Memory B cell (primary cell): Measurements from ENCODE around the gene ZXDB.
"Not testable (repeated sequence)": the region's sequence is repeated elsewhere in the genome, so short reads cannot be mapped to it uniquely, and the experiment has no call there.

Source experiments
- ATAC-seq: fragments of 150-1000 bp; cut with Tn5 transposase; 2 replicates; pipeline ENCODE4 v1.10.0; 2021; ENCODE audit warnings: low read depth, mild to moderate bottlenecking, moderate library complexity
- DNase-seq, 2 donors: peaks; one replicate each; pipeline ENCODE4 v3.0.0; 2022; ENCODE audit warnings: low spot score in 2 of 2
- H3K27ac Mint-ChIP-seq: one replicate; pipeline ENCODE4 v1.8.0; 2022; ENCODE audit warnings: mild to moderate bottlenecking, moderate library complexity, mixed read lengths
- H3K27me3 Mint-ChIP-seq: one replicate; pipeline ENCODE4 v1.8.0; 2022; ENCODE audit warnings: mixed read lengths
- H3K36me3 Mint-ChIP-seq: one replicate; pipeline ENCODE4 v1.8.0; 2022; ENCODE audit warnings: mild to moderate bottlenecking, mixed read lengths
- H3K4me1 Mint-ChIP-seq: one replicate; pipeline ENCODE4 v1.8.0; 2022; ENCODE audit warnings: mixed read lengths
- H3K4me3 Mint-ChIP-seq: one replicate; pipeline ENCODE4 v1.8.0; 2022; ENCODE audit warnings: mild to moderate bottlenecking, moderate library complexity, mixed read lengths
- H3K9me3 Mint-ChIP-seq: one replicate; pipeline ENCODE4 v1.8.0; 2022; ENCODE audit warnings: mixed read lengths

ZXDB gene

DNA sequence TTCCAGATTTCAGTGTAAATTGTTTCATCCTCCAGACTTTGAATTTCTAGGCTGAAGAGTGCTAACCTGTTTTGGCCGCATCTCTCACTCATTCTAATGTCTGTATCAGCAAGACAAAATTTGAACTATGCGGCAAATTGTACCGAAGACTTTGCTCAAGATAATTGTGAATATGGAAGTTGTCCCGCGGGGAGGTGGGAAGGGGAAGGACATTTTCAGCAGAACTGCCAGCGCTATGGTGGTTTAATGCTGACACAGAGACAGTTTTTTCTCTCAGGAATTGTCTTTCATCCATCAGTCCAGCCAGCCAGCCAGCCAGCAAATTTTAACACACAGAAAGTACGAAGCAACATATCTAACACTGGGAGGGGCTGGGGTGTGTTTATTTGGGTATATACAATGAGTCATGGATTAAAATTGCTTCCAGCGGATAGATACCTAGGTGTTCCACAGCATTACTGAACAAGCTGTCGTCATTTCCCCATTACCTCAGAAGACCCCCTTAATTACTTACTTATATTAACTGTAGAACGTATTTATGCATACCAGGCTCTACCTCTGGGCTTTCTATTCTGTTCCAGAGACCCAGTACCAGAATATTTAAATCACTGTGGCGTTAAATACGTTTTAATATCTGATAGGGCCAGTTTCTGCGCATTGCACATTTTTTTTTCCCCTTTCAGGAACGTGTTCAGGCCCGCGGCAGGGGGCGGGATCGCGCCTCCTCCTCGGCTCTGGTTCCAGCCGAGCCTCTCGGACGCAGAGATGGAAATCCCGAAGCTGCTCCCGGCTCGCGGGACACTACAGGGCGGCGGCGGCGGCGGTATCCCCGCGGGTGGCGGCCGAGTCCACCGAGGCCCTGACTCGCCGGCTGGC, at the start of gene ZXDB:
TSS of gene ZXDB (plus strand) at position 728 of the 876 bp plus-strand sequence. CDS start at position 766, 38 bp downstream.
- peak within 1 kb of the TSS; percentile 80 for H3K4me3 Mint-ChIP-seq
- ATAC-seq (peak; percentile 61), DNase-seq (peak in 1 of 2 donors; percentile 4)
- H3K36me3 Mint-ChIP-seq, result peaks cover 10% of the 10 kb centered on the region
- H3K27ac Mint-ChIP-seq, result peak within 1 kb of the TSS; percentile 95
- H3K27me3 Mint-ChIP-seq, H3K9me3 Mint-ChIP-seq: not testable (repeated sequence)
- H3K4me1 Mint-ChIP-seq, result peaks cover 20% of the 10 kb centered on the region

DNA sequence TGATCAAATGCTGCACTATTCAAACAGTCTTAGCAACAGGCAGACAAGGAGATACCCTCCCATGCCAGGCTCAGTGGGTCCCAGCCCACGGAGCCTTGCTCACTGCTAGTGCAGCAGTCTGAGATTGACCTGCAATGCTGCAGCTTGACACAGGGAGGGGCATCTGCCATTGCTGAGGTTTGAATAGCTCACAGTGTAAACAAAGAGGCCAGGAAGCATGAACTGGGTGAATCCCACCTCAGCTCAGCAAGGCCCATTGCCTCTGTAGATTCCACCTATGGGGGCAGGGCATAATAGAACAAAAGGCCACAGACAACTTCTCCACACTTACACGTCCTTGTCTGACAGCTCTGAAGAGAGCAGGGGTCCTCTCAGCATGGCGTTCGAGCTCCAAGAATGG, 26.6 kb upstream of the ZXDB start:
- Mint-ChIP-seq H3K4me1 (no peaks in the 10 kb centered on the region), H3K27me3 (peaks cover 6% of the 10 kb centered on the region), H3K27ac (no peak overlapping the region), H3K9me3 (no peaks in the 10 kb centered on the region), H3K36me3 (no peaks in the 10 kb centered on the region), H3K4me3 (no peak overlapping the region)
- DNase-seq (no peak), ATAC-seq (no peak)

DNA sequence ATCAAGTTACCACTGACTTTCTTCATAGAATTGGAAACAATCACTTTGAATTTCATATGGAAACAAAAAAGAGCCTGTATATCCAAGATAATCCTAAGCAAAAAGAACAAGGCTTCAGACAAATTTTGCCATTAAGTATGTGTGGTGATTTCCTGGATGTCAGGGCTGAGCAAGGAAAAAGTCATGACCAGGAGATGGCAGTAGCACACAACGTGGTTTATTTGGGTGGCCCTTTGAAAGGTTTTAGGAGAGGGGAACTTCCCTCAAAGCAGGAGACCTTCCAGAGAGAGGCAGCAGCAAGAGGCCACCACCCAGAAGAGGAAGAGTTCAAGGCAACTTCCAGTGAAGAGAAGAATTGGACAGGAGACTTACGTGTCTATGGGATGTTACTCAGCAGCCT, 18.1 kb upstream of the ZXDB start:
- ATAC-seq (peak; percentile 46), DNase-seq (peak in 1 of 2 donors; percentile 1)
- H3K4me1 Mint-ChIP-seq, result peaks cover 2% of the 10 kb centered on the region

DNA sequence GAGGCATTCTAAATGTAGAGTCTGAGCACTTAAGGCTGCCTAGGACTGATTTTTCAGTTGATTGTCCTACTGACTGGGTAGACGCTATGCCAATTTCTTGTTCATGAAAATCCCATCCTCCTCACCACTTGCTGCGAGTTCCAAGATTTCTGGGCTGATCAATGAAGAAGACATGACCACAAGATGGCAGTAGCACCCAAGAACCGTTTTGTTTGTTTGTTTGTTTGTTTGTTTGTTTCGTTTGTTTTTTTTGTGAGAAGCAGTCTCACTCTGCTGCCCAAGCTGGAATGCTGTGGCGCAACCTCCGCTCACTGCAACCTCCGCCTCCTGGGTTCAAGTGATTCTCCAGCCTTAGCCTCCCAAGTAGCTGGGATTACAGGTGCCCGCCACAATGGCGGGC, 8.9 kb upstream of the ZXDB start:
- not testable (repeated sequence) for H3K4me3 Mint-ChIP-seq, H3K9me3 Mint-ChIP-seq, DNase-seq, ATAC-seq, H3K27me3 Mint-ChIP-seq, H3K4me1 Mint-ChIP-seq, H3K36me3 Mint-ChIP-seq, H3K27ac Mint-ChIP-seq

More for the DNA sequence above, 18.1 kb upstream of the ZXDB start:
- Mint-ChIP-seq H3K27me3 (peaks cover 1% of the 10 kb centered on the region), H3K9me3 (no peaks in the 10 kb centered on the region), H3K36me3 (no peaks in the 10 kb centered on the region), H3K27ac (peak overlapping the region; percentile 3), H3K4me3 (no peak overlapping the region)

DNA sequence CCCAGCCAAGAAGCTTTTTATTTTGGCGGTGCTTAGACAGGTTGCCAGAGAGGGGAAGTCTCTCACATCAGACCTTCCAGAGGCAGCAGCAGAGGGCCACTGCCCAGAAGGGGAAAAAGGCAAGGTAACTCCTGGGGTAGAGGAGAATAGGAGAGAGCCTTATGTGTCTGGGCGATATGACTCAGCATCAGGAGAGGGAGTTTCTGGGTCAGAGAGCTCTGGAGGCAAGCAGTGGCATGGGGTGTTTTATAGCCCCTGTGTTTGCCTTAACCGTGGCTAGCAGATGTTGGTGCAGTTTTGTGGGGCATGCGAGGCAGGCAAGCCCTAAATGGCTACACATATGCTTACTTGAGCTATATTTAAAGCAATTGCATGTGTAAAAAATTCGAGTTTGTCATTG, 8.3 kb upstream of the ZXDB start:
- no peaks in the 10 kb centered on the region for H3K9me3 Mint-ChIP-seq
- H3K27me3 Mint-ChIP-seq, result no peaks in the 10 kb centered on the region
- H3K27ac Mint-ChIP-seq, result no peak overlapping the region
- H3K36me3 Mint-ChIP-seq, result no peaks in the 10 kb centered on the region
- ATAC-seq (no peak), DNase-seq (no peak)
- no peak overlapping the region for H3K4me3 Mint-ChIP-seq
- peaks cover 5% of the 10 kb centered on the region for H3K4me1 Mint-ChIP-seq

DNA sequence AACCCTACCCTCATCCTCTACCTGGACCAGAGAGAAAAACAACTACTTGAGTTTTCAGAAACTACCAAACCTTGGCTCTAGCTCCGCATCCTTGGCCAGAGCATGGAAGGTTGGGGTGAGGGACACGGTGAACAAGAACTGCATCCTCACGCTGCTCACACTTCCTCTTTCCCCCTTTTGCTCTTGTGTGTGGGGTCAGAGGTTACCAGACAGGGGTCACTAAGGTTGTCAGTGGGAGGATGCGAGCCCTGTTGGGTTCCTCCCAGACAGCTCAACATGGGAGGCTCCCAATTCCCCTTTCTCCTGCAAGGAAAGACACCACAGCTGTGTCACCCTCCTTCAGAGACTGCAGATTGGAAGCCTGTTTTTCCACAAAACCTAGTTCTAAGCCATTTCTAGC, 5.5 kb upstream of the ZXDB start:
- DNase-seq, result no peak
- Mint-ChIP-seq H3K27ac (no peak overlapping the region), H3K4me1 (peaks cover 5% of the 10 kb centered on the region)

DNA sequence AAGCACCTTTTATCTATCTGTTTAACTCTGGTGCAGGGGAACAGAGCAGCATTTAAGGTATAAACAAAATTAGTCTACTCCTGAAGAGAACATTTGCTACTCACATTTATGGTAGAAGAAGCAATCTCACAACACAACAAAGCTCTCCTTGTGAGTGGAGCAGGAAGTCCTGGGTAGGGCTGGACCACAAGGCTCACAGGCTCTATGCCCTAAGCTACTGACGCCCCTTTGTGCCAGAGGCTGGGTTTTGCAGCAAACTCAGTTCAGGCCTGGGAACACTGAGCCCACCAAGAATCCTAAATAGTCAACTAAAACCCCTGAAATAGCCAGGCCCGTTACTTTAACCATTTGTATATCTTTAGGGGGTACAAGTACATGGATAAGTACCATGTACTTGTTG, 4.7 kb upstream of the ZXDB start:
- H3K9me3 Mint-ChIP-seq, result no peaks in the 10 kb centered on the region
- H3K4me1 Mint-ChIP-seq, result peaks cover 5% of the 10 kb centered on the region
- H3K36me3 Mint-ChIP-seq, result no peaks in the 10 kb centered on the region
- H3K27ac Mint-ChIP-seq, result no peak overlapping the region
- H3K27me3 Mint-ChIP-seq, result no peaks in the 10 kb centered on the region
- ATAC-seq (no peak), DNase-seq (no peak)
- no peak overlapping the region for H3K4me3 Mint-ChIP-seq

More for the DNA sequence above, 5.5 kb upstream of the ZXDB start:
- no peak for ATAC-seq
- Mint-ChIP-seq H3K36me3 (no peaks in the 10 kb centered on the region), H3K27me3 (no peaks in the 10 kb centered on the region), H3K9me3 (no peaks in the 10 kb centered on the region), H3K4me3 (no peak overlapping the region)

DNA sequence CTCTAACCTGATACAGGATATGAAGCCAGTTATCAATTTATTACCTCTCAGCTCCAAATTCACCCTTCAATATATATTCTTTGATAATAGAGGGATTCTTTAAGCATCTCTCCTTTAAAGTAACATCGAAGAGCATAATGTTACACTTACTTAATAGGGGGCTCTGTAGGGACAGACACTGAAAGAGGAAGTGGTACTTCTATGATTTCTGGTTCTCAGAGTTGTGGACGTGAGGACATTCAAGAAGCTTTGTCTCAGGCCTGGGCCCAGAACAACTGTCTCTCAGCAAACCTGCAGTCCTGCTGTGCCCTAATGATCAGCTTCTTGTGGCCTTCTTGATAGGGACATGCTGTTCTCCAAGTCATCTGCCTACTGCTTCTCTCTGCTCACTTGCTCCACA, 4.2 kb upstream of the ZXDB start:
- Mint-ChIP-seq H3K36me3 (no peaks in the 10 kb centered on the region), H3K27ac (no peak overlapping the region), H3K4me3 (no peak overlapping the region), H3K27me3 (no peaks in the 10 kb centered on the region), H3K9me3 (no peaks in the 10 kb centered on the region), H3K4me1 (peaks cover 5% of the 10 kb centered on the region)
- ATAC-seq (no peak), DNase-seq (no peak)

DNA sequence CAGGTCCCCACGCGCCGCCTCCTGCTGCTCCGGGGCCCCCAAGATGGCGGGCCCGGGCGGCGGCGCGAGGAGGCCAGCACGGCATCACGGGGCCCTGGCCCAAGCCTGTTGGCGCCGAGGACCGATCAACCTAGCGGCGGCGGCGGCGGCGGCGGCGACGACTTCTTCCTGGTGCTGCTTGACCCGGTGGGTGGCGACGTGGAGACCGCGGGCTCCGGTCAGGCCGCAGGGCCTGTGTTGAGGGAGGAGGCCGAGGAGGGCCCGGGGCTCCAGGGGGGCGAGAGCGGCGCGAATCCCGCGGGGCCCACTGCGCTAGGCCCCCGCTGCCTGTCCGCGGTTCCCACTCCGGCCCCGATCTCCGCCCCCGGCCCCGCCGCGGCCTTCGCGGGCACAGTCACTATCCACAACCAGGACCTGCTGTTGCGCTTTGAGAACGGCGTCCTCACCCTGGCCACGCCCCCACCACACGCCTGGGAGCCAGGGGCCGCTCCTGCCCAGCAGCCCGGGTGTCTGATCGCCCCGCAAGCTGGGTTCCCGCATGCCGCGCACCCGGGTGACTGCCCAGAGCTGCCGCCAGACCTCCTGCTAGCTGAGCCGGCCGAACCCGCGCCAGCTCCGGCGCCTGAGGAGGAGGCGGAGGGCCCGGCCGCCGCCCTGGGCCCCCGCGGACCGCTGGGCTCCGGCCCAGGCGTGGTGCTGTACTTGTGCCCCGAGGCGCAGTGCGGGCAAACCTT, 516 bp downstream of the ZXDB start:
- H3K9me3 Mint-ChIP-seq, H3K27me3 Mint-ChIP-seq: not testable (repeated sequence)
- Mint-ChIP-seq H3K27ac (peak overlapping the region; percentile 95), H3K4me1 (peaks cover 22% of the 10 kb centered on the region), H3K4me3 (peak overlapping the region; percentile 47), H3K36me3 (peaks cover 14% of the 10 kb centered on the region)
- DNase-seq (peak; percentile 34 to 51), ATAC-seq (peak; percentile 75)

DNA sequence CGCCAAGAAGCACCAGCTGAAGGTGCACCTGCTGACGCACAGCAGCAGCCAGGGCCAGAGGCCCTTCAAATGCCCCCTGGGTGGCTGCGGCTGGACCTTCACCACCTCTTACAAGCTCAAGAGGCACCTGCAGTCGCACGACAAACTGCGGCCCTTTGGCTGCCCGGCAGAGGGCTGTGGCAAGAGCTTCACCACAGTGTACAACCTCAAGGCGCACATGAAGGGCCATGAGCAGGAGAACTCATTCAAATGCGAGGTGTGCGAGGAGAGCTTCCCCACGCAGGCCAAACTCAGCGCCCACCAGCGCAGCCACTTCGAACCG, 1.0 kb downstream of the ZXDB start:
- not testable (repeated sequence) for H3K27ac Mint-ChIP-seq, H3K9me3 Mint-ChIP-seq, H3K27me3 Mint-ChIP-seq
- peak overlapping the region; percentile 47 for H3K4me3 Mint-ChIP-seq
- ATAC-seq (peak; percentile 52), DNase-seq (peak in 1 of 2 donors; percentile 9)
- H3K36me3 Mint-ChIP-seq, result peaks cover 14% of the 10 kb centered on the region
- H3K4me1 Mint-ChIP-seq, result peaks cover 19% of the 10 kb centered on the region

DNA sequence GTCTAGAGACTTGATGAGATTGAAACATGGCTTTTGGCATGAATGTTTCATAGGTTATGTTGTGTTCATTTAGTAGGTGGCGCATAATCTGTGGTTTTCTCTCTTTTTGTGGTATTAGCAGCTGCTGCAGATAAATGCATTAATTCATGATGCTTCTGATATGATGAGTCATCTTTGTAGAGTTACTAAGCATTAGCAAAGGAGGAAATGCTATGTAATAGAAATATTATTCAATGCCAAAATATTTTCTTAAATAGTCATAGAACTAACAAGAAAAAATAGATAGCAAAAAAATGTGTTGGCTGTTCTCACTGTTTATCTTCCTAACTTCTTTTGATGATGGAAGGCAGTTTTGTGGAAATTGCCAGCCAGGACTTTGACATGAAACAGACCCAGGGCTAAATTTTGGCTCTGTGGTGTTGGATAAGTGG, 3.6 kb downstream of the ZXDB start:
- peak overlapping the region; percentile 79 for H3K4me3 Mint-ChIP-seq
- DNase-seq (no peak), ATAC-seq (no peak)
- H3K27me3 Mint-ChIP-seq, result no peaks in the 10 kb centered on the region
- H3K4me1 Mint-ChIP-seq, result peaks cover 20% of the 10 kb centered on the region
- H3K36me3 Mint-ChIP-seq, result peaks cover 19% of the 10 kb centered on the region
- no peaks in the 10 kb centered on the region for H3K9me3 Mint-ChIP-seq
- H3K27ac Mint-ChIP-seq, result no peak overlapping the region

DNA sequence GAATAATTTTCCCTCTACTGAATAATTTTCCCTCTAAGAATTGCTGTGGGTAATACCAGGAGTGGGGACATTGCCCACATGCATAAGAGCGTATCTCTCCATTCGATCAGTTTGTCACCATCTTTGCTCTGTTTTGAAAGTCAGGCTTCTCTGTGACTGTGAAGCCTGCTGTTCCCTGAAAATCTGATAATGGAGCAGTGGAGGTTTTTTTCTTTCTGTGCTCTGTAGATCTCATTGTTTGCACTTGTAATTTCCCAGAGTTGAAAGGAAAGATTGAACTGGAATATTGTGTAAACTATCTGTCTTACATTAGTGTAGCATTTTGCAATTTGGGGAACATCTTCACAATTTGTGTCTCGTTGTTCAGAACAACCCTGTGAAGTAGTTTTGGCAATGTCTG, 4.3 kb downstream of the ZXDB start:
- Mint-ChIP-seq H3K27me3 (no peaks in the 10 kb centered on the region), H3K9me3 (no peaks in the 10 kb centered on the region), H3K36me3 (peaks cover 19% of the 10 kb centered on the region), H3K4me1 (peaks cover 20% of the 10 kb centered on the region), H3K4me3 (peak overlapping the region; percentile 57), H3K27ac (no peak overlapping the region)
- no peak for ATAC-seq
- no peak for DNase-seq

DNA sequence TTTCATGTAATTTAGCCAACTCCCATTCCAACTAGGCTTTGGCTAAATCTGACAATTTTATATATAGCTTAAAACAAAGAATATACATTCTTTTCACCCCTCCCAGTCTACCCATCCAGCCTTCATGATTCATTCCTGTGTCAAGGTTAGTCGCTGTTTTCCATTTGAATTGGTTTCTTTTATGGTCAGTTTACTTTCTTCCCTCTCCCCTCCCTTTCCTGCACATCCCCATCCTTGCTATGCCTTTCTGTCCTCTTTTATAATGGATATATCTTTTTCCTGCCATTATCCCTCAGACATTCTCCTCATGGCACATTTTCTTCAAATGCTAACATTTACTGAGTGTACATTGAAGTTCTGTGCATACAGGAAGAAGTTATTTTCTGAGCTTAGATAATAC, 4.7 kb downstream of the ZXDB start:
- DNase-seq, result no peak
- Mint-ChIP-seq H3K4me1 (peaks cover 20% of the 10 kb centered on the region), H3K36me3 (peaks cover 19% of the 10 kb centered on the region), H3K9me3 (no peaks in the 10 kb centered on the region), H3K27ac (no peak overlapping the region), H3K4me3 (peak overlapping the region; percentile 69), H3K27me3 (no peaks in the 10 kb centered on the region)
- no peak for ATAC-seq

DNA sequence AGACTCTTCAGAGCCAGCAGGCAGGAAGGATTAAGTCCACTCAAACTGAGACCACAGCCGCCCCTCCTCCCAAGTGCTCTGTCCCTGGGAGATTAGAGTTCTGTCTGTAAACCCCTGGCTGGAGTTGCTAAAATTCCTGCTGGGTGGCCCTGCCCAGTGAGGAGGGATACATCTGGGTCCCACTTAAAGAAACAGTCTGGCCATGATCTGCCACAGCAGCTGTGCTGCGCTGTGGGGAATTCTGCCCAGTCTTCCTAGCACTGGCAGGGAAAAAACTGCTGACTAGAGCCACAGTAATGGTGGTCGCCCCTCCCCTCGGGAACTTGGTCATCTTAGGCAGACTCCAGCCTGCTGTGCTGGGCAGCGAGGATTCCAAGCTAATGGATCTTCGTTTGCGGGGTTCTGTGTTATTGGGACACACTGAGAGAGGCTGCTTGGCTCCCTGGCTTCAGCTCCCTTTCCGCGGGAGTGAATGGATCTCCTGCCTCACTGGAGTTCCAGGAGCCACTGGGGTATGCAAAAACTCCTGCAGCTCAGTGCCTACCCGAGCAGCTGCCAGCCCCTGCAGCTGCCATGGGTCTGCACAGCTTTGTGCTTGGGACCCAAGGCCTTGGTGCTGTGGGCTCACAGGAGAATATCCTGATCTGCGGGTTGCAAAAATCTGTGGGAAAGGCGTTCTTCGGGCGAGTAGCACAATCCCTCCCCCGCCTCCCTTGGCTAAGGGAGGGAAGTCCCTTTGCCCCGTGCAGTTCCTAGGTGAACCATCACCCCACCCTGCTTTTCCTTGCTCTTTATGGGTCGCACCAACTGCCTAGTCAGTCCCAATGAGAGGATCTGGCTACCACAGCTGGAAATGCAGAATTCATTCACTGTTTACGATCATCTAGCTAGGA, 15.7 kb downstream of the ZXDB start:
- Mint-ChIP-seq H3K4me1 (peaks cover 5% of the 10 kb centered on the region), H3K9me3 (no peaks in the 10 kb centered on the region), H3K4me3 (no peak overlapping the region), H3K36me3 (peaks cover 14% of the 10 kb centered on the region), H3K27me3 (no peaks in the 10 kb centered on the region), H3K27ac (no peak overlapping the region)
- DNase-seq (no peak), ATAC-seq (no peak)
